Osteoblast (primary cell): ENCODE measurements around the gene RFC2. TPM values are rescaled to one million over a fixed set of nuclear protein-coding genes. Genes with fewer than 3 reads are reported as not detected.

Source experiments
- DNase-seq: peaks from one replicate; pipeline ENCODE4 v3.0.0; 2011; ENCODE audit warnings: low spot score, mixed read lengths; ENCODE audit not compliant: insufficient read length; ENCODE audit errors: missing footprints
- H2AFZ ChIP-seq: 2 replicates; pipeline ENCODE4 v1.6.0; 2011; ENCODE audit warnings: mild to moderate bottlenecking, low read length
- H3K27ac ChIP-seq: 2 replicates; pipeline ENCODE4 v1.5.1; 2011; ENCODE audit warnings: mild to moderate bottlenecking, low read depth, low read length, moderate library complexity
- H3K27me3 ChIP-seq: 2 replicates; pipeline ENCODE4 v1.6.0; 2012; ENCODE audit warnings: mild to moderate bottlenecking, control low read depth, inconsistent platforms, low read length, moderate library complexity; ENCODE audit not compliant: insufficient read depth
- H3K36me3 ChIP-seq: 2 replicates; pipeline ENCODE4 v1.5.1; 2011; ENCODE audit warnings: mild to moderate bottlenecking, low read length, control low read depth, moderate library complexity; ENCODE audit not compliant: insufficient read depth
- H3K4me1 ChIP-seq: 2 replicates; pipeline ENCODE4 v1.5.1; 2011; ENCODE audit warnings: mild to moderate bottlenecking, low read length, control low read depth, moderate library complexity; ENCODE audit not compliant: insufficient read depth
- H3K4me2 ChIP-seq: 2 replicates; pipeline ENCODE4 v1.6.0; 2011; ENCODE audit warnings: mild to moderate bottlenecking, low read length; ENCODE audit not compliant: insufficient read depth
- H3K4me3 ChIP-seq: fragments of 200-600 bp; sonication (generic); 3 replicates; pipeline ENCODE4 v1.5.1; 2012; ENCODE audit warnings: mild to moderate bottlenecking, low read length, inconsistent platforms; ENCODE audit not compliant: insufficient read depth
- H3K79me2 ChIP-seq: 2 replicates; pipeline ENCODE4 v1.6.0; 2012; ENCODE audit warnings: mild to moderate bottlenecking, low read length, control low read depth, inconsistent platforms; ENCODE audit not compliant: insufficient read depth
- H3K9me3 ChIP-seq: 2 replicates; pipeline ENCODE4 v1.5.1; 2011; ENCODE audit warnings: low read depth, low read length, control low read depth
- H4K20me1 ChIP-seq: 2 replicates; pipeline ENCODE4 v1.6.0; 2012; ENCODE audit warnings: mild to moderate bottlenecking, low read length, control low read depth; ENCODE audit not compliant: insufficient read depth
- CTCF ChIP-seq: IDR thresholded peaks from 2 replicates; pipeline ENCODE4 v1.5.1; 2011; ENCODE audit warnings: mild to moderate bottlenecking, low read depth, low read length, moderate library complexity; ENCODE audit errors: extremely low read depth
- total RNA-seq: library from RNA; depleted of rRNA; stranded (reverse); fragments of >200 nt; gene quantifications from 2 replicates; pipeline ENCODE4 v1.2.3, GENCODE V29; 2012

The RFC2 gene
- total RNA-seq, 1 donor, result 12.3 TPM

- peaks cover 20% of the 10 kb centered on the region for H3K4me1 ChIP-seq
- H3K27ac ChIP-seq, result no peak overlapping the region
- no peaks in the 10 kb centered on the region for H3K27me3 ChIP-seq
- no peak overlapping the region for H3K4me3 ChIP-seq
- no peak for DNase-seq
- TF ChIP-seq CTCF, result no peak
- peak overlapping the region; percentile 87 for H3K4me2 ChIP-seq
- peaks cover 21% of the 10 kb centered on the region for H4K20me1 ChIP-seq
- H3K36me3 ChIP-seq, result no peaks in the 10 kb centered on the region
- H2AFZ ChIP-seq, result no peak overlapping the region
- H3K9me3 ChIP-seq, result no peaks in the 10 kb centered on the region
- peaks cover 35% of the 10 kb centered on the region for H3K79me2 ChIP-seq
These were observed 33.3 kb upstream of the RFC2 start for GRCh38 chr7:74287303-74288033.

- Histone ChIP-seq H3K4me2 (no peak overlapping the region), H2AFZ (no peak overlapping the region), H3K27ac (no peak overlapping the region), H3K27me3 (no peaks in the 10 kb centered on the region), H3K36me3 (no peaks in the 10 kb centered on the region), H3K9me3 (no peaks in the 10 kb centered on the region), H4K20me1 (peaks cover 9% of the 10 kb centered on the region), H3K79me2 (peaks cover 22% of the 10 kb centered on the region), H3K4me3 (no peak overlapping the region), H3K4me1 (peaks cover 24% of the 10 kb centered on the region)
- no peak for TF ChIP-seq CTCF
- DNase-seq, result no peak
These were observed 31.9 kb upstream of the RFC2 start for GRCh38 chr7:74286131-74286530.

GRCh38 chr7:74284781-74285259 lies 30.6 kb upstream of the RFC2 start:
- peaks cover 26% of the 10 kb centered on the region for H3K4me1 ChIP-seq
- TF ChIP-seq CTCF, result no peak
- H3K79me2 ChIP-seq, result peaks cover 9% of the 10 kb centered on the region
- no peaks in the 10 kb centered on the region for H3K27me3 ChIP-seq
- H3K4me2 ChIP-seq, result no peak overlapping the region
- H4K20me1 ChIP-seq, result no peaks in the 10 kb centered on the region
- H3K9me3 ChIP-seq, result no peaks in the 10 kb centered on the region
- no peak overlapping the region for H3K4me3 ChIP-seq
- no peaks in the 10 kb centered on the region for H3K36me3 ChIP-seq
- H3K27ac ChIP-seq, result no peak overlapping the region
- H2AFZ ChIP-seq, result no peak overlapping the region
- DNase-seq, result no peak

GRCh38 chr7:74283858-74284447 lies 29.8 kb upstream of the RFC2 start:
- Histone ChIP-seq H4K20me1 (no peaks in the 10 kb centered on the region), H2AFZ (no peak overlapping the region), H3K36me3 (no peaks in the 10 kb centered on the region), H3K4me1 (peaks cover 25% of the 10 kb centered on the region), H3K4me3 (no peak overlapping the region), H3K79me2 (peaks cover 3% of the 10 kb centered on the region), H3K4me2 (no peak overlapping the region), H3K27ac (no peak overlapping the region), H3K27me3 (no peaks in the 10 kb centered on the region), H3K9me3 (no peaks in the 10 kb centered on the region)
- TF ChIP-seq CTCF, result no peak
- DNase-seq, result no peak
